GM12891 (cell line): ENCODE data around the gene QARS1.

Source experiments
- POLR2A ChIP-seq: IDR thresholded peaks from 2 replicates; pipeline ENCODE4 v1.6.1; 2011; ENCODE audit warnings: low read depth, low read length, control low read depth
- TAF1 ChIP-seq: IDR thresholded peaks from 2 replicates; pipeline ENCODE4 v1.6.1; 2011; ENCODE audit warnings: low read depth, low read length, control low read depth

DNA sequence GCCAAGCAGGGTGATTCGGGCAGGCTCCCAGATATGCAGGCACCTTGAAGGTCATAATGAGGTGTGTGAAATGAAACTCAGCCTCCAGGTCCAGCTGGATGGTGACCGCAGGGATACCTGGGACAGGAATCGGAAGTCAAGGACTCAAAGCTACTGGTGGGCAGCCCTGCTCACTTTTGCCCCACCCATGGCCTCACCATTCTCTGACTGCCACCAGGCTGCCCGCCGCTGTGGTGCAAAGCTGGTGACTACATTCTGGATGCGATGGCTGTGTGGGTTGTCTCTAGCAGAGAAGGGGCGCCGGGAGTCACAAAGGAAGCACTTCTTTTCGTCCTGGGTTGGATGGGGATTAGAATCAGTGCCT is 27.5 kb upstream of the QARS1 start:
- TF ChIP-seq POLR2A = no peak
- no peak for TF ChIP-seq TAF1
